HL-60 (cell line): ENCODE measurements around the gene SMARCC2.

Source experiments
- CTCF ChIP-seq: IDR thresholded peaks from one replicate; pipeline ENCODE4 v1.5.1; 2011; ENCODE audit warnings: low read length, control low read depth, inconsistent platforms; ENCODE audit not compliant: insufficient read depth
- GABPA ChIP-seq: IDR thresholded peaks from 2 replicates; pipeline ENCODE4 v1.6.1; 2012; ENCODE audit warnings: low read depth
- POLR2AphosphoS5 ChIP-seq: IDR thresholded peaks from 2 replicates; pipeline ENCODE4 v1.6.1; 2012; ENCODE audit warnings: low read depth
- REST ChIP-seq: IDR thresholded peaks from 2 replicates; pipeline ENCODE4 v1.6.1; 2012; ENCODE audit warnings: low read depth; ENCODE audit not compliant: insufficient replicate concordance
- SPI1 ChIP-seq: IDR thresholded peaks from 2 replicates; pipeline ENCODE4 v1.6.1; 2012; ENCODE audit warnings: low read depth, mild to moderate bottlenecking, borderline replicate concordance

GRCh38 chr12:56155256-56155845, 33.9 kb downstream of the SMARCC2 start:
- TF ChIP-seq CTCF (no peak), POLR2AphosphoS5 (no peak), REST (no peak), GABPA (no peak), SPI1 (no peak)
